H9 (cell line): ENCODE measurements around the gene PRUNE1. TPM values are rescaled to one million over a fixed set of nuclear protein-coding genes. Genes with fewer than 3 reads are reported as not detected.

Source experiments
- DNase-seq: peaks from one replicate; pipeline ENCODE4 v3.0.0-alpha.2; 2017
- H2AFZ ChIP-seq: one replicate; pipeline ENCODE4 v1.6.1; 2013; ENCODE audit warnings: mild to moderate bottlenecking, low read length, control low read depth, moderate library complexity
- H2AK5ac ChIP-seq: 2 replicates; pipeline ENCODE4 v1.6.1; 2013; ENCODE audit warnings: low read length, control low read depth, mixed read lengths; ENCODE audit not compliant: insufficient read length
- H2BK120ac ChIP-seq: one replicate; pipeline ENCODE4 v1.6.1; 2013; ENCODE audit warnings: low read depth, mild to moderate bottlenecking, low read length, control low read depth, inconsistent platforms; ENCODE audit not compliant: poor library complexity, severe bottlenecking
- H2BK12ac ChIP-seq: 2 replicates; pipeline ENCODE4 v1.6.1; 2013; ENCODE audit warnings: low read length, control low read depth, mixed read lengths, low read depth; ENCODE audit not compliant: insufficient read length
- H2BK15ac ChIP-seq: 2 replicates; pipeline ENCODE4 v1.6.1; 2013; ENCODE audit warnings: low read depth, low read length, control low read depth
- H2BK20ac ChIP-seq: one replicate; pipeline ENCODE4 v1.6.1; 2013; ENCODE audit warnings: low read depth, mild to moderate bottlenecking, low read length, control low read depth, inconsistent platforms; ENCODE audit not compliant: poor library complexity, severe bottlenecking
- H2BK5ac ChIP-seq: 2 replicates; pipeline ENCODE4 v1.6.1; 2013; ENCODE audit warnings: low read length, control low read depth, mixed read lengths; ENCODE audit not compliant: insufficient read length
- H3K14ac ChIP-seq: 2 replicates; pipeline ENCODE4 v1.6.1; 2013; ENCODE audit warnings: low read length, control low read depth; ENCODE audit not compliant: insufficient read depth
- H3K18ac ChIP-seq: 2 replicates; pipeline ENCODE4 v1.6.1; 2013; ENCODE audit warnings: low read depth, mild to moderate bottlenecking, mixed read lengths, low read length, control low read depth; ENCODE audit not compliant: insufficient read length
- H3K23ac ChIP-seq: 2 replicates; pipeline ENCODE4 v1.6.1; 2013; ENCODE audit warnings: low read length, control low read depth, mixed read lengths, low read depth; ENCODE audit not compliant: insufficient read length
- H3K23me2 ChIP-seq: 2 replicates; pipeline ENCODE4 v1.6.1; 2013; ENCODE audit warnings: low read depth, mild to moderate bottlenecking, mixed read lengths, low read length, control low read depth; ENCODE audit not compliant: insufficient read length, poor library complexity, severe bottlenecking
- H3K27ac ChIP-seq: 2 replicates; pipeline ENCODE4 v1.5.1; 2013; ENCODE audit warnings: low read length, control low read depth, mixed read lengths, low read depth; ENCODE audit not compliant: insufficient read length
- H3K27me3 ChIP-seq: 2 replicates; pipeline ENCODE4 v1.6.1; 2013; ENCODE audit warnings: low read length, control low read depth, inconsistent platforms; ENCODE audit not compliant: insufficient read depth
- H3K4ac ChIP-seq: 2 replicates; pipeline ENCODE4 v1.6.1; 2013; ENCODE audit warnings: low read depth, mild to moderate bottlenecking, control low read depth, inconsistent platforms, low read length, moderate library complexity
- H3K4me1 ChIP-seq: 2 replicates; pipeline ENCODE4 v1.6.1; 2013; ENCODE audit warnings: low read length, control low read depth, inconsistent platforms; ENCODE audit not compliant: insufficient read depth
- H3K4me2 ChIP-seq: 2 replicates; pipeline ENCODE4 v1.6.1; 2013; ENCODE audit warnings: low read length, control low read depth, mixed read lengths; ENCODE audit not compliant: insufficient read length, insufficient read depth
- H3K56ac ChIP-seq: 2 replicates; pipeline ENCODE4 v1.6.1; 2013; ENCODE audit warnings: low read depth, mild to moderate bottlenecking, mixed read lengths, low read length, control low read depth; ENCODE audit not compliant: insufficient read length
- H3K79me1 ChIP-seq: 2 replicates; pipeline ENCODE4 v1.6.1; 2013; ENCODE audit warnings: low read depth, mild to moderate bottlenecking, moderate library complexity, low read length, control low read depth, inconsistent platforms; ENCODE audit not compliant: insufficient read depth, poor library complexity, severe bottlenecking
- H3K79me2 ChIP-seq: 2 replicates; pipeline ENCODE4 v1.6.1; 2013; ENCODE audit warnings: low read length, control low read depth, inconsistent platforms; ENCODE audit not compliant: insufficient read depth
- H3K9ac ChIP-seq: 2 replicates; pipeline ENCODE4 v1.6.1; 2013; ENCODE audit warnings: low read length, control low read depth, mixed read lengths; ENCODE audit not compliant: insufficient read length; ENCODE audit errors: extremely low read depth
- H3K9me3 ChIP-seq: one replicate; pipeline ENCODE4 v1.6.1; 2013; ENCODE audit warnings: low read depth, low read length, inconsistent platforms; ENCODE audit not compliant: control insufficient read depth
- H3T11ph ChIP-seq: one replicate; pipeline ENCODE4 v1.6.1; 2013; ENCODE audit warnings: mild to moderate bottlenecking, low read length, control low read depth, inconsistent platforms
- H4K20me1 ChIP-seq: one replicate; pipeline ENCODE4 v1.6.1; 2013; ENCODE audit not compliant: control insufficient read depth, insufficient read length, insufficient read depth
- H4K5ac ChIP-seq: 2 replicates; pipeline ENCODE4 v1.6.1; 2013; ENCODE audit warnings: low read depth, mild to moderate bottlenecking, mixed read lengths, low read length, control low read depth; ENCODE audit not compliant: insufficient read length
- H4K8ac ChIP-seq: replicated peaks from 2 replicates; pipeline ENCODE4 v1.6.1; 2013; ENCODE audit warnings: low read length, control low read depth, mixed read lengths, low read depth; ENCODE audit not compliant: insufficient read length
- H4K91ac ChIP-seq: 2 replicates; pipeline ENCODE4 v1.6.1; 2013; ENCODE audit warnings: low read depth, mild to moderate bottlenecking, moderate library complexity, mixed read lengths, low read length, control low read depth; ENCODE audit not compliant: insufficient read length
- H3K27ac Mint-ChIP-seq, 3 experiments: 2 replicates in 2 of 3; 3 replicates in 1 of 3; pipeline ENCODE4 v1.8.0; 2020 to 2021; ENCODE audit warnings: mixed read lengths in 3 of 3, mild to moderate bottlenecking in 1 of 3, moderate library complexity in 1 of 3
- H3K27me3 Mint-ChIP-seq: 2 replicates; pipeline ENCODE4 v1.8.0; 2021; ENCODE audit warnings: low read depth, mild to moderate bottlenecking, moderate library complexity, mixed read lengths
- H3K36me3 Mint-ChIP-seq, 3 experiments: 2 replicates in 2 of 3; 3 replicates in 1 of 3; pipeline ENCODE4 v1.8.0; 2020 to 2021; ENCODE audit warnings: low read depth in 3 of 3, mixed read lengths in 3 of 3; ENCODE audit not compliant: insufficient read depth in 1 of 3
- H3K4me1 Mint-ChIP-seq, 2 experiments: 2 replicates each; pipeline ENCODE4 v1.8.0; 2020; ENCODE audit warnings: mixed read lengths in 2 of 2
- H3K4me3 Mint-ChIP-seq, 2 experiments: 2 replicates in 1 of 2; 3 replicates in 1 of 2; pipeline ENCODE4 v1.8.0; 2020 to 2021; ENCODE audit warnings: mild to moderate bottlenecking in 2 of 2, mixed read lengths in 2 of 2, moderate library complexity in 1 of 2
- H3K9me3 Mint-ChIP-seq, 2 experiments: 2 replicates in 1 of 2; 3 replicates in 1 of 2; pipeline ENCODE4 v1.8.0; 2020; ENCODE audit warnings: mild to moderate bottlenecking in 2 of 2, mixed read lengths in 2 of 2, moderate library complexity in 1 of 2
- CTCF ChIP-seq: fragments of 200-600 bp; sonication (generic); conservative IDR thresholded peaks from 3 replicates; pipeline ENCODE4 v1.8.0; 2021; ENCODE audit warnings: antibody characterized with exemption, mild to moderate bottlenecking
- WGBS: extraction: QIAGEN DNeasy Blood & Tissue Kit; methylation state at CpG from one replicate; pipeline ENCODE4 v1.1.7; 2013; ENCODE audit warnings: missing lambda C conversion rate, low lambda C conversion rate, mixed read lengths; ENCODE audit not compliant: insufficient read length; ENCODE audit errors: extremely low coverage; 5-methylcytosine and 5-hydroxymethylcytosine counted together
- total RNA-seq: library from RNA; stranded (reverse); gene quantifications from 2 replicates; pipeline ENCODE4 v1.2.1, GENCODE V29; 2021

Gene PRUNE1
- total RNA-seq, 1 experiment from 2014 or later, result 22.3 TPM

- H3K23ac ChIP-seq, result no peak overlapping the region
- no peak overlapping the region for H4K8ac ChIP-seq
- no peaks in the 10 kb centered on the region for H3K27me3 ChIP-seq
- no peaks in the 10 kb centered on the region for H3K79me2 ChIP-seq
- no peak overlapping the region for H2AK5ac ChIP-seq
- no peak overlapping the region for H3K56ac ChIP-seq
- H3K4me2 ChIP-seq, result no peak overlapping the region
- no peak overlapping the region for H2BK5ac ChIP-seq
- H2BK12ac ChIP-seq, result no peak overlapping the region
- no peak overlapping the region for H3K4ac ChIP-seq
- H3K79me1 ChIP-seq, result no peaks in the 10 kb centered on the region
- H3K27ac ChIP-seq, result no peak overlapping the region
- DNase-seq, result no peak
- H3K9ac ChIP-seq, result no peak overlapping the region
- no peak for TF ChIP-seq CTCF
- peaks cover 53 to 96% (median 92%) of the 10 kb centered on the region in 3 experiments for H3K36me3 Mint-ChIP-seq
- no peak overlapping the region for H3K14ac ChIP-seq
- no peak overlapping the region for H4K5ac ChIP-seq
- H2BK15ac ChIP-seq, result no peak overlapping the region
- H3K4me1 ChIP-seq, result no peaks in the 10 kb centered on the region
- no peaks in the 10 kb centered on the region for H3K9me3 ChIP-seq
- no peaks in the 10 kb centered on the region for H3K9me3 Mint-ChIP-seq
- H2BK120ac ChIP-seq, result no peak overlapping the region
- H3T11ph ChIP-seq, result no peak overlapping the region
- no peak overlapping the region for H2AFZ ChIP-seq
- no peaks in the 10 kb centered on the region; the same call in none of the 2 replicates for H3K27me3 Mint-ChIP-seq
- H4K91ac ChIP-seq, result no peak overlapping the region
- peak overlapping the region in 1 of 3 experiments; percentile 37; a peak in 2 of 7 replicates for H3K27ac Mint-ChIP-seq
- H2BK20ac ChIP-seq, result no peak overlapping the region
- no peak overlapping the region for H3K18ac ChIP-seq
- no peaks in the 10 kb centered on the region for H4K20me1 ChIP-seq
- H3K4me1 Mint-ChIP-seq, result no peaks in the 10 kb centered on the region
- no CpG with 5 or more reads among the region's 4 CpGs for WGBS
- no peak overlapping the region for H3K4me3 Mint-ChIP-seq
- H3K23me2 ChIP-seq, result no peaks in the 10 kb centered on the region
These were observed 46.5 kb upstream of the PRUNE1 start for GRCh38 chr1:150961756-150962155.
